Measurements from ENCODE around the gene HADH.
"Not testable (repeated sequence)": the region's sequence is repeated elsewhere in the genome, so short reads cannot be mapped to it uniquely, and the experiment has no call there.

HADH gene

DNA sequence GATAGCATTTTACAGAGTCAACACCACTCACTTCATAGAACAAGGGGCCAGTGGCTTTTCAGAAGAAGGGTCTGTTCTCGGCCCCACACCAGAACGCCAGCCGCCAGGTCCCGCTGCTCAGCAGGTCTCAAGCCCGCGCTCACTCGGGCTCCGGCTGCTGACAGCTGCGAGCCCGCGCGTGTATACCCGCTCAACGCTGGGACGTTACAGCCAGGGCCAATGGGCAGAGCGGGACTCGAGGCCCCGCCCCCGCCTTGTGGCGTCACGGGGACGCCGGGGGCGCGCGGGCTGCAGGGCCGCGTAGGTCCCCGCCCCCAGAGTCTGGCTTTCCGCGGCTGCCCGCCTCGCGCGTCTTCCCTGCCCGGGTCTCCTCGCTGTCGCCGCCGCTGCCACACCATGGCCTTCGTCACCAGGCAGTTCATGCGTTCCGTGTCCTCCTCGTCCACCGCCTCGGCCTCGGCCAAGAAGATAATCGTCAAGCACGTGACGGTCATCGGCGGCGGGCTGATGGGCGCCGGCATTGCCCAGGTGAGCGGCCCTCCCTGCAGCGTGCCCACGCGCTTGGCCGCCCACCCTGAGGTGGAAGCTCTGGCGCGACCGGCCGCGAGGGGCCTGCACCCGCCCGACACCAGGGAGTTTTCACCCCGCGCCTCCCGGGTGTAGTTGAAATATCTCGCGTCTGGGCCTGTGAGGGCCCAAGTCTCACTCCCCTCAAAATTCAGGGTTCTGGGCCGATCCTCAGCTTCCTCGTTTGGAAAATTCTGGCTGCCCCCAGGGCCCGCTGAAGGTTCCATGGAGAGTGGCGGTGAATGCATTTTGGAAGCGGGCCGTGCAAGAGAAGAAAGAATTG, at the start of gene HADH:
HADH (plus strand) TSS at position 353 of the 850 bp plus-strand sequence; CDS start at position 397, 44 bp downstream.
- peak; percentile 42 for DNase-seq (ENCODE audit: low read depth, low spot score)

DNA sequence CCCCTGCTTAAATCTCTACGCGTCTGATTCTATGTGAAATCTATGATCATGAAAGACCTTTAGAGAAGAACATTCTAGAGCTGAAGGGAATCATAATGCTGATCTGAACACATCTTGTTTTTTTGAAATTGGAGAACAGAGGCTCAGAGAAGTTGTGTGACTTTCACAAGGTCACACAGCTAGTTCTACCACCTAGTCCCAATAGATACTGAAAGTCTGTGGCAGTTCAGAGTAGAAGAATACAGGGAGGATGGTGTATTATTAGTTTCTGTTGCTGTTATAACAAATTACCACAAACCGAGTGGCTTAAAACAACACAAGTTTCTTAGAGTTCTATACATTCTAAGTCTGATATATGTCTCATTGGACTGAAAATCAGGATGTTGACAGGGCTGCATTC, 43.9 kb upstream of the HADH start:
- no peak for DNase-seq (ENCODE audit: low read depth, low spot score)

DNA sequence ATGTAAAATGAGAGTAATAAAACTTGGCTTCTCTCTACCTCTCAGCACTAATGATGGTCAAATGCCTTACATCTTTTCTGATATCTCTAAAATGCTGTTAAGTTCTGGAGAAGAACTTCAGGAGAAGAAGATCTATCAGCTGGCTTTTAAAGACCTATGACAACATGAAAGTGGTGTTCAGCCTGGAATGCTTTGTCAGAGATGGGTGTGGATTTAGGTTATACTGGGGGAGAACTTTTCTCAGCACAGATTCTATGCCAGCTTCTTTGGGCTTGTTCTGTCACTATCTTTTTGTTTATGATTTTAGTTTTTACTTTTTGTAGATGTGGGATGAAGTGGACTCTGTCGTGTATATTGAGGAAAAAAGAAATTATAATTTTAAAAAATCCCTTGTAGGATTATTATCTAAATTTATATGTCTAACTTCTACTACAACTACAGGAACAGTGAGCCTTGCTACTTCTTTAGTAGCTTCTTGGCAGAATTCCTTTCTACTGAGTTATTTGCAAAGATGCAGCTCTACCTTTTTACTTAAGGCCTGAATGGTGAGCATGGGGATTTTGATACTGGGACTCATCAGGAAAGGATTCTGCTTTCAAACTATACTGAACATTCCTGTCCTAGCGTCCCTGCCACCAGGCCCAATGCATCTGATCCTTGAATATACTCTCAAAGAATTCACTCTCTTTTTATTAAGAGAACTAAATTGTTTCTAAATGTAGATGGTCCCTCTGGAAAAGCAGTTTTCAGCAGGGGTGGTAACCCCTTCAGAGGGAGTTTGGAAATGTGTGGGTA, 38.7 kb upstream of the HADH start:
- no peak for DNase-seq (ENCODE audit: low read depth, low spot score)

DNA sequence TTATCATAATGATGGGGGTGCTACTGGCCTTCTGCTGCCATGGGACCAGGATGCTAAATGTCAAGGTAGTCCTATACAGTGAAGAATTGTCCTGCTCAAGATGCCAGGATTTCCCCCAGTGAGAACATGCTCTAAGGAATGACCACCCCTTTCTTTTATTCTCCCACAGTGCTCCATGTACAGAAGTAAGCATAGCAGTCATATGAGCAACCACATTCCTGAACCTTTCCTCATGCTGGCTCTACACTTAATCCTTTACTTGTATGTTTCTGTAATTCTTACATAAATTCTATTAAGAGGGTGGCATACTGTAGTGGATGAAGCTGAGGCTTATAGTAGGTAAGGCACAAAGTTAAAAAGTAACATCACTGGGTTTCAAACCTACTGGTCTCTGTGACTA, 38.1 kb upstream of the HADH start:
- no peak for DNase-seq (ENCODE audit: low read depth, low spot score)

DNA sequence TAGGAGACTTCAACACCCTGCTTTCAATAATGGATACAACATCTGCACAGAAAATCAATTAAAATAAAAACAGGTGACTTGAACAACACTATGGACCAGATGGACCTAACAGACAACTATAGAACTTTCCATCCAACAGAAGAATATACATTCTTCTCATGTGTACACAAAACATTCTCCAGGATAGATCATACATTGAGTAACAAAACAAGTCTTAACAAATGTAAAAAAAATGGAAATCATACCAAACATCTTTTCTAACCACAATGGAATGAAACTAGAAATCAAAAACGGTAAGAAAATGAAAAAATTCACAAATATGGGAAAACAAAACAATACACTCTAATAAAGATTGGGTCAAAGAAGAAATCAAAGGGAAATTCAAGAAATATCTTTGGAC, 33.7 kb upstream of the HADH start:
- no peak for DNase-seq (ENCODE audit: low read depth, low spot score)

DNA sequence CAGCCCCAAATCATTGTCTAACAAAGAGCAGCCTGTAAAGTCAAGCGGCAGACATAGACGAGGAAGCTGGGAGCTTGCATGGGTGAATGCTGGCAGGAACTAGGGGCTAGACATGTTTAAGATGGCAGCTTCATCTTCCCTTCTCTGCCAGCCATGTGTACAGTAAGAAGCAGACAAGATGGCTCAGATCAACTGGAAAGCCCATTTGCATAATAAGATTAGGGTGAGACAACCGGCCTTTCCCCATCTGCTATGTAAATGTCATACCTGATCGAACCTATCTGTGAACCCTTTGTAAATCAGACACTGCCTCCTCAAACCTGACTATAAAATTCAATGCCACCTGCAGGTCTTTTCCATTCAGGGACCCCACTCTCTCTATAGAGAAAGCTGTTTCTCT, 22.8 kb upstream of the HADH start:
- no peak for DNase-seq (ENCODE audit: low read depth, low spot score)

DNA sequence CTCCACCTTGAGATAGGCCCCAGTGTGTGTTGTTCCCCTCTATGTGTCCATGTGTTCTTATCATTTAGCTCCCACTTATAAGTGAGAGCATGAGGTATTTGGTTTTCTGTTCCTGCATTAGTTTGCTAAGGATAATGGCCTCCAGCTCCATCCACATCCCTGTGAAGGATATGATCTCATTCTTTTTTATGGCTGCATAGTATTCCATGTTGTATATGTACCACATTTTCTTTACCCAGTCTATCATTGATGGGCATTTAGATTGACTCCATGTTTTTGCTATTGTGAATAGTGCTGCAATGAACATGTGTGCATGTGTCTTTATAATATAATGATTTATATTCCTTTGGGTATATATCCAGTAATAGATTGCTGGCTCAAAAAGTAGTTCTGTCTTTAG, 22.2 kb upstream of the HADH start:
- not testable (repeated sequence) for DNase-seq (ENCODE audit: low read depth, low spot score)

DNA sequence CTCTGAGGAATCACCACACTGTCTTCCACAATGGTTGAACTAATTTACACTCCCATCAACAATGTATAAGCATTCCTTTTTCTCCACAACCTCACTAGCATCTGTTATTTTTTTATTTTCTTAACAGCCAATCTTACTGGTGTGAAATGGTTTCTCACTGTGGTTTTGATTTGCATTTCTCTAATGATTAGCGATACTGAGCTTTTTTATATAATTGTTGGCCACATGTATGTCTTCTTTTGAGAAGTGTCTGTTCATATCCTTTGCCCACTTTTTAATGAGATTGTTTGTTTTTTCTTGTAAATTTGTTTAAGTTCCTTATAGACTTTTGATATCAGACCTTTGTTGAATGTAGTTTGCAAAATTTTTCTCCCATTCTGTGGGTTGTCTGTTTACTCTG, 21.8 kb upstream of the HADH start:
- not testable (repeated sequence) for DNase-seq (ENCODE audit: low read depth, low spot score)

DNA sequence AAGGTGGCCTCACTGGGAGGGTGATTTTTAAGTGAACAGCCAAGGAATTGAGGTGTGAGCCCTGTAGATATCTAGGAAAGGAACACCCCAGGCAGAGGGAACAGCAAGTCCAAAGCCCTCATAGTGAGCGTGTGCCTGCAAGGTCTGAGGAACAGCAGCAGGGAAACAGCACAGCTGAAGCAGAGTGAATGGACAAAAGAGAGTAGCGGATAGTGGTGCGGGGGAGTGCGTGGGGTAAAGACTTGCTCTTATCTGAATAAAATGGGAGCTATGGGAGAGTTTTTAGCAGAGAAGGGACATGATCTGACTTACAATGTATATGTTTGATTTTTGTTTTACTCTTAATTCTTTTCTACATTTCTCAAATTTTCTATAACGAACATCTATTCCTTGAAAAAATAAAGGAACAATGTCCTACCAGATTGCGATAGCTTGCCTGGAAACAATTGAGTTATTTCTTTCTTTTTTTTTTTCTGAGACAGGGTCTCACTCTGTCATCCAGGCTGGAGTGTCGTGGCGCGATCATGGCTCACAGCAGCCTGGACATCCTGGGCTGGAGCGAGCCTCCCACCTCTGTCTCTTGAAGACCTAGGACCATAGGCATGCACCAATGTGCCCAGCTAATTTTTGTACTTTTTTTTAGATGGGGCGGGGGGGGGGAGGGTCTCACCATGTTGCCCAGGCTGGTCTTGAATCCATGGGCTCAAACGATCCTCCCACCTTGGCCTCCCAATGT, 19.5 kb upstream of the HADH start:
- no peak for DNase-seq (ENCODE audit: low read depth, low spot score)

DNA sequence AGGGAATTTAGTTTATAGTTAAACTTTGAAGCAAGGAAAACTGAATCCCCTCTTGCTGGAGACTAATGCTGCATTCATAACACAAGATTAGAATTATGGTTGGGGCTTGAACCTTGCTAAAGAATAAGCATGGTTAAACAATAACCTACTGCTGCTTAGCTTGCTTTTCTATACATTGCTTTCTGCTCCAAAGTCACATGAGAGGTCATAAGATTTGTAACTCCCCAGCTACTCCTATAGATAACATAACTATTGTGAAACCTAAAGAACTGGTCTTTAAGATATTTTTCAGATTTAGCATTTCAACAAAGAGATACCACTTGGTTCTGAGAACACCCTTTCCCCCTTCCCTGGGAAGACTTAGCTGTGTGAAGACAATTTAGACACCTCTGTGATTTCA, 17.1 kb upstream of the HADH start:
- DNase-seq (ENCODE audit: low read depth, low spot score): no peak

DNA sequence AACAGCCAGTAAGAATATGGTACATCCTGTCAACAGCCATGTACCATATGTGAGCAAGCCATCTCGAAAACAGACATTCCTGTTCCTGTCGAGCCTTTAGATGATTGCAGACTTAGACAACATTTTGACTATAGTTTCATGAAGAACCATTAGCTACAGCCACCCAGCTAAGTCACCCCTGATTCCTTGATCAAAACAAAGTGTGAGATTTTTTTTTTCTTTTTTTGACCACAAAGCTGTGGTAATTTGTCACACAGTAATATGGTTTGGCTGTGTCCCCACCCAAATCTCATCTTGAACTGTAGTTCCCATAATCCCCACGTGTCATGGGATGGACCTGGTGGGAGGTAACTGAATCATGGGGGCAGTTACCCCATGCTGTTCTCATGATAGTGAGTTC, 15.2 kb upstream of the HADH start:
- no peak for DNase-seq (ENCODE audit: low read depth, low spot score)

DNA sequence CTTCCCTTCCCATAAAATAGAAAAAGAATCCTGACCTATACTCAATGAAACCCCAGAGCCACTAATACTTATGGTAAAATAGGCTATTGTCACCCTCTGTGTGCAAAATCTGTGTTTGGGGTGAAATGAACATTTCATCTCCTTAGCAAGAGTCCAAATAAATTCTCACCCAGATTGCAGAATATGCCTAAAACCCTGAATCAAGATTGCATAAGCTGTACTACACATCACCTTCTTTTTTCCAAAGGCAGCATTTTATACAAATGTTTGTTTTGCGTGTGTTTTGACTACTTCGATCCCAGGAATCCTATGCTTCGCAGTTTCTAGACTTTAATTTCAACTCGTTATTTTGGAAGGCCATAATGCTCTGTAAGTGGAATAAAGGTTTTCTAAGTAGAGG, 12.2 kb upstream of the HADH start:
- no peak for DNase-seq (ENCODE audit: low read depth, low spot score)

DNA sequence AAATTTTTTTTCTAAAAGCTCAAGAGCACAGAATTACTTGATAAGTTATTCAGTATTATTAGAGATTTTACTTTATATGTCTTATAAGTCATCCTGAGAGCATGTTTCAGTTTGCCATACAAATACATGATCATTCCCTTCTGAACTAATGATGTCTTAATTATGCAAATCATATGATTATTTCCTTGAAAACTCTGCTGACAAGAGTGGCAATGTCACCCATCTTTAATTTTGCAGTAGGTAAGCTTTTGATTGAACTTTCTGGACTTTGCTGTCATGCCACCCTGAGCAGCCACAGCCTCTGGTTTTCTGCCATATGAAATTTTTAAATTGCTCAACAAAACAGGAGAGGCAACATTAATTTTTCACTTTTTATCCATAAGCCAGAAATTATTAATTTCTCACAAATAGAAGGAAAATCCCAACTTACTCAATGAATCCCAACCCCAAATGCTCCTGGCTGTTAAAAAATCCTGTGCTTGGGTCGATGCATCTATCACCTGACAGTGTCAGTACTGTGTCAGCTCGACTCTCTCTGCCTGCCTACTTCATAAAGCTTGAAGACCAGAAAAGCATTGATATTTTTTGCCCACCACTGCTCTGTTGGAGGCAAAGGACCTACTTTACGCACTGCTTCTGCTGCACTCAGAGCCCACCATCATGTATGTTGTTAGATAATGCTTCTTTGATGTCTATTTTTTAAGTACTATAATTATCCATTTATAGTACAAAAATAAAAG, 11.6 kb upstream of the HADH start:
- DNase-seq (ENCODE audit: low read depth, low spot score): no peak

DNA sequence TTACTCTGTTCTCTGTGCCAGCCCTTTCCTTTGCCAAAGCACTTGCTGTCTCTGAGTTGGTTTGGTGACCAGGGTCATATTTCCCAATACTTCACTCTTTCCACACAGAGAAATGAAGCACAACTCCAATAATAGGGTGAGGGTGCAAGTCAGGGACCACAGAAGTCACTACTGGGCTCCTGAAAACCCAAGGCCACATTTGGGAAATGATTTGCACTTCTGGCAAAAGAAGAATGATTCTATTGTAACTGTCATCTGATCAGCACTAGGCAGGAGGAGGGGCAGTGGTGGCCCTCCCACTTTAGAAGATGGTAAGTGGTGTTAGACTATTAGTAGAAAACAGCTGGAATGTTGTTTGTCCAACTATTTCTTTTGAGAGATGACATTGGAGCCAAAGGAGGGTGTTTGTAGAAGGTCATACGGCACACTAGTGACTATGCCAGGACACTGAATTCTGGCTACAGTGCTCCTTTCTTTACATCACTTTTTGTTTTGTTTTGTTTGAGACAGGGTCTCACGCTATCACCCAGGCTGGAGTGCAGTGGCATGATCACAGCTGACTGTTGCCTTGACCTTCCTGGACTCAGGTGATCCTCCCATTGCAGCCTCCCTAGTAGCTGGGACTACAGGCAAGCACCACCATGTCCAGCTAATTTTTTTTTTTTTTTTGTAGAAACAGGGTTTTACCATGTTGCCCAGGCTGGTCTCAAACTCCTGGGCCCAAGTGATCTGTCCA, 10.8 kb upstream of the HADH start:
- DNase-seq (ENCODE audit: low read depth, low spot score): no peak

DNA sequence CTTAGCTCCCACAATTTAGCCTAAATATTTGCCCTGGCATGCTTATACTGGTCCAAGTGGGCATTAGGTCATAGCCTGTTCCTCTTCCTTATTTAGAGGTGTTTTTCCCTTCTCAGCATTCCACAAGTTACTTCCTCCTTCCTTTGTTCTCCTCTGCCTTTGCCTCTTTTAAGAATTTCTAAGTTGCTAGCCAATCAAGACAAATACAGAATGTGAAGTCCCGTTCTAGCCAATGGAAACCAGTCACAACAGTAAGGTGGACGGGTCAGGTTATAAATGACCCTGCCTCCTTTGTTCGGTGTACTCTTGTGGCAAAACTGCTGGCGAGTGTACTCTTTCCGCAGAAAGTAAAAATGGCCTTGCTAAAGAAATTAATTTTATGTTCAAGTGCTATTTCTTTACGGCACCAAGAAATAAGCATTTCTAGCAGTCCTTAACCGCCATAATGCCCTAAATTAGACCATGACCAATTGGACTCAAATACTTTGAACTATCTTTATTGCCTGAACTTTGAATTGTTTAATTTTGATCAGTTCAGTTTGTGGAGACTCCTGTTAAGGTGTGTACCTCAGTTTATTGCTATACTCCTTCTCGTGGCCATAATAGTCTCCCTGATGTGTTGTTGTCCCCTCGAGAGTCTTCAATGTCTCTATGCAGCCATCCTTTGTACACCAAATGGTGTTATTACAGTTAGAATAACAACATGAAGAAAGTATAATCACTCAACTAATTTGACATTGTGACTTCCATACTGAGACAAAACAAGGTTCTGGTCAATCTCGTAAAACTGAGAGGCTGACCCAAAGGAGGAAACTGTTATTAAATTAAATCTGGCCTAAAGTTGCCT, 1.6 kb upstream of the HADH start:
- no peak for DNase-seq (ENCODE audit: low read depth, low spot score)

DNA sequence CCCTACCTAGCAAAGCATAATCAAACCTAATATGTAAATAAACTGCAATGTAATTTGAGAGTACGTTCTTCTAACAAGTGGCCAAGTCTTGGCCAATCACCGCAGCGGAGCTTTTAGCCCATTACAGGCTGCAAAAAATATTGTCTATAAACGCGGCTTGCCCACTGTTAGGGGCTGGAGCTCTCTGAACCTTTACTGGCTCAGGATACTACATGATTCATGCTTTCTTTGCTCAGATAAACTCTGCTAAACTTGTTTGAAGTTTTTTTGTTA, 990 bp upstream of the HADH start:
- DNase-seq (ENCODE audit: low read depth, low spot score): no peak

DNA sequence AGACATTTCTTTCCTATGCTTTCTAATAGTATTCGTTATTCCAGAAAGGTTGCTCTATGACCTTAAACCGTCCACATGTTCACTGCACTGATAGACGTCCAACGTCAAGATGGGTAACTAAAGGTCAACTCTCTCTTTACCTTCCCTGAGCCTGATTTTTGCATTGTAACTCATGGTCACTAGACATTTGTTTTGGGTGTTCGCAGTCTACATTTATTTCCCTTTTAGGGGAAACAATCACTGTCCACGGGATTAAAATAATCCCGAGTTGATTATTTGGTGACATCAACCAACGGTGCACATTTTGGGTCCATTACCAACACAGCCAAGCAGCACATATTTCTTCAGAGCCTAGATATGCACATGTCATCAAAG, 540 bp upstream of the HADH start:
- DNase-seq (ENCODE audit: low read depth, low spot score): no peak

DNA sequence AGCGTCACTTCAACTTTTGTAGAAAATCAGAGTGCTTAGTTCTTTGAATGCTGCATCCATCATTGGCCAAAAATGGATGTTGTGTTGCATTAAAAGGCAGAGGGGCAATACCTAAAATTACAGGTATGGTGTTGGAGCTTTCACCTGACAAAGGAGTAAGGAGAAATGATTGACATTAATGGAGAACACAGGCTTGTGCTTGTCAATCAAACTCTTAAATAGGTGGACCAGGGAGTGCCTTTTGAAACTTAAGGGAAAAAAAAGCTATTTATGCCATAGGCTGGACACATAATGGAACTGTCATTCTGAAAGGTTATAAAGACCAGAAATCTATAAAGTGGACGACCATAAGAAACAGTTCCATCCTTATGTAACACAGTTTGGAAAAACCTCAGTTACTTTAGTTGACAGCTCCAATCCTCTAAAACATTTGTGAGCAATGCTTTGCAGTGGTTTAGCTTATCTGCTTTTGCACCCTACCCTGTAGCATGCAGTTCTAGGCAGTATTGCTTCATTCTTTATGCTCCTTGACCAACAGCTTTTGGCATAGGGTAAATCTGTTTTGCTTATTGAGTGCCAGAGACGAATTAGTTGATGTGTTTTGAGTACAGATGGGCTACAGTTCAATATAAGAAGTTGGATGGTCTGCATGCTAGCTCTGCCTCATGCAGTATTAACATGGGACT, 2.4 kb downstream of the HADH start:
- DNase-seq (ENCODE audit: low read depth, low spot score): no peak

DNA sequence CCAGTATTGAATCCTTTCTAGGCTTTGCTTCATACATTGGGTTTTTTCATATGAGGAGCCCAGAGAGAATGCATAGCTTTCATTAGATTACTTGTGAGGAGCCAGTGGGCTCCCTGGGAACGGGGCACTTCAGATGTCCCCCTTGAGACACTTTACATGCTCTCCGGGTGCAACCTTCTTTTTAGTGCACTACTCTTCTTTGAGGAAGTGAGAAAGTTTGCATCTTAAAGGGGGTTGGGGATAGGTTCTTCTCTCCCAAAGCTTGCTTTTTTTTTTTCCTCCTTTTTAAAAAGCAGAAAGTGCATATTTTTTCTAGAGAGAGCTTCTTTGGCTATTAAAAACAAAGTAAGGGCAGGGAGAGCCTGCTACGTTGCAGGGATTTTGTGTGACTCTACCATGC, 4.3 kb downstream of the HADH start:
- DNase-seq (ENCODE audit: low read depth, low spot score): no peak

DNA sequence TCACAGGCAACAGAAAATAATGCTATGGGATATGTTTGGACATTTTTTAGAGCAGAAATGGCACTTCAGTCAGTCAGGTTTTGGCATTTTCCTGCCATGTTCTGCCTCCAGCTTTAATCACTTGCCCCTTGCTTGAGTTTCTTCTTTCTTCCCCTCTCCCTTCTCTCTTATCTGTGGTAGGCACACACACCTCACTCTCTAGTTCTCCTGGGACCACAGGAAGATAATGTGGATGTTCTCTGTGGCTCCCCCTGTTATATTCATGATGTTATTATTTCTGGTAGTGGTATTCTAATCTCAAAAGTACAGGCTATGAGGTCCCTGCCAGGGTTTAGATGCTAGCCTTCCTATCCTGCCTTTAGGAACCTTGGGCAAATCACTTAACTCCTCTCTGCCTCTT, 5.2 kb downstream of the HADH start:
- no peak for DNase-seq (ENCODE audit: low read depth, low spot score)
